ENCODE results near the gene EIF6.

DNA sequence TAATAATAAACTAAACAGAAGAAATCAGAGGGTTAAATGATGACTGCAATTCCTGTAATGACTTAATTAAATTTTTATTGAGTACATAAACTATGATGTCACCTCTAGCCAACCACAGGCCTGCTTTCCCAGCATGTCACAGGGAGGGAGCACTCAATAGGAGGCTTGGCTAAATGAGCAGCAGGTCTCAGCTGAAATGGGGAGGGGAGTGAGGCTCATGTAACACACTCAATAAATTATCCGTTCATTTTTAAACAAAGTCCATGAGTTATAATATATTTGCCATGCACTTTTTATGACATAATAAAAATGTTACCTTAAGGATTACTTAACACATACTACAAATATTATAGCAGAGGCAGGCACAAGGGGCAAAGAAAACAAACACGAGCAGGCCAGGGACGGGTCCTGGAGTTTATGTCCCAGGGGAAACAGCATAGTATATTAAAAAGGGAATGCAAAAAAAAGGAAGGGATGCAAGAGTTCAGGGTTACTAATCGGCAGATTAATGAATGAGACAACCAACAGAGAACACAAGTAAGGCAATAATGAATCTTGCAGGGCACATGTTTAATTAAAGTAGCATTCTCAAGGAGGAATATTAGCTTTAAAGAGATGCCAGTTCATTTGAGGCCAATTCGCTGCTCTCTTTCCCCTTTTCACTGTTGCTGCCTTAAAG, 34.8 kb upstream of the EIF6 start:
- TF ChIP-seq, protein P1, sequence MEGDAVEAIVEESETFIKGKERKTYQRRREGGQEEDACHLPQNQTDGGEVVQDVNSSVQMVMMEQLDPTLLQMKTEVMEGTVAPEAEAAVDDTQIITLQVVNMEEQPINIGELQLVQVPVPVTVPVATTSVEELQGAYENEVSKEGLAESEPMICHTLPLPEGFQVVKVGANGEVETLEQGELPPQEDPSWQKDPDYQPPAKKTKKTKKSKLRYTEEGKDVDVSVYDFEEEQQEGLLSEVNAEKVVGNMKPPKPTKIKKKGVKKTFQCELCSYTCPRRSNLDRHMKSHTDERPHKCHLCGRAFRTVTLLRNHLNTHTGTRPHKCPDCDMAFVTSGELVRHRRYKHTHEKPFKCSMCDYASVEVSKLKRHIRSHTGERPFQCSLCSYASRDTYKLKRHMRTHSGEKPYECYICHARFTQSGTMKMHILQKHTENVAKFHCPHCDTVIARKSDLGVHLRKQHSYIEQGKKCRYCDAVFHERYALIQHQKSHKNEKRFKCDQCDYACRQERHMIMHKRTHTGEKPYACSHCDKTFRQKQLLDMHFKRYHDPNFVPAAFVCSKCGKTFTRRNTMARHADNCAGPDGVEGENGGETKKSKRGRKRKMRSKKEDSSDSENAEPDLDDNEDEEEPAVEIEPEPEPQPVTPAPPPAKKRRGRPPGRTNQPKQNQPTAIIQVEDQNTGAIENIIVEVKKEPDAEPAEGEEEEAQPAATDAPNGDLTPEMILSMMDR (IDR thresholded peaks at IDR 0.05): no peak
- no peak for TF ChIP-seq EZH2 (IDR thresholded peaks at IDR 0.05; ENCODE audit: borderline replicate concordance, insufficient read depth, low read depth, low read length, poor library complexity, severe bottlenecking)

Measured in B cell (primary cell).